GM12878 (cell line): ENCODE results near the gene RIC1. TPM values are rescaled to one million over a fixed set of nuclear protein-coding genes. Genes with fewer than 3 reads are reported as not detected.

Experiments
- ATAC-seq: fragments of 200-7000 bp; cut with Tn5 transposase; 3 replicates; pipeline ENCODE4 v1.9.1; 2020; ENCODE audit warnings: mild to moderate bottlenecking, moderate library complexity
- BruUV-seq: library from RNA; stranded (reverse); fragments of 400-500 nt; replicated peaks from 2 replicates; lab custom pipeline; 2021; lab: Mats Ljungman, UMichigan
- CTCF ChIA-PET: fragments of 300-600 bp; sonication (Branson Sonifier 250); formaldehyde crosslinking; extraction: SDS; loops from one replicate; lab custom pipeline; 2021; ENCODE audit warnings: inconsistent platforms; lab: Yijun Ruan, JAX
- POLR2A ChIA-PET: fragments of 350-600 bp; formaldehyde crosslinking; extraction: SDS; loops from one replicate; lab custom pipeline; 2021; ENCODE audit warnings: inconsistent platforms; lab: Charles Lee
- RAD21 ChIA-PET: fragments of 300-600 bp; sonication (Branson Sonifier 250); formaldehyde crosslinking; loops from one replicate; lab custom pipeline; 2023; ENCODE audit warnings: antibody characterized with exemption; ENCODE audit not compliant: unreplicated experiment; lab: Charles Lee
- SMC1A ChIA-PET: fragments of 300-600 bp; sonication (Branson Sonifier 250); formaldehyde crosslinking; loops from one replicate; lab custom pipeline; 2023; ENCODE audit not compliant: unreplicated experiment, uncharacterized antibody; lab: Charles Lee
- DNase-seq: peaks from one replicate; pipeline ENCODE4 v3.0.0-alpha.2; 2011; ENCODE audit warnings: low read depth, low spot score
- FAIRE-seq: peaks from 3 replicates; lab custom pipeline; 2011; peaks lifted over from hg19 to GRCh38; lab: Jason Lieb, UNC
- H2AFZ ChIP-seq: 2 replicates; pipeline ENCODE4 v1.6.0; 2011; ENCODE audit warnings: low read depth, low read length, control low read depth; ENCODE audit not compliant: control insufficient read depth
- H3K27ac ChIP-seq: 2 replicates; pipeline ENCODE4 v1.5.1; 2011; ENCODE audit warnings: control low read depth; ENCODE audit not compliant: control insufficient read depth, insufficient read depth
- H3K27me3 ChIP-seq, 2 experiments: replicated peaks in 1 of 2; 2 replicates each; pipeline versions ENCODE4 v1.6.0 to v1.6.1; 2011; ENCODE audit warnings: low read length in 1 of 2; ENCODE audit not compliant: control insufficient read depth in 2 of 2, insufficient read depth in 2 of 2
- H3K36me3 ChIP-seq, 2 experiments: 2 replicates each; pipeline ENCODE4 v1.5.1; 2011; ENCODE audit warnings: low read length in 1 of 2; ENCODE audit not compliant: control insufficient read depth in 2 of 2, insufficient read depth in 2 of 2
- H3K4me1 ChIP-seq: 2 replicates; pipeline ENCODE4 v1.6.1; 2011; ENCODE audit warnings: mild to moderate bottlenecking, low read length, moderate library complexity, mixed read lengths; ENCODE audit not compliant: control insufficient read depth, insufficient read depth
- H3K4me2 ChIP-seq: 2 replicates; pipeline ENCODE4 v1.6.0; 2011; ENCODE audit warnings: control low read depth; ENCODE audit not compliant: control insufficient read depth, insufficient read depth
- H3K4me3 ChIP-seq: fragments of 200-600 bp; sonication (generic); 2 replicates; pipeline ENCODE4 v1.5.1; 2016
- H3K79me2 ChIP-seq: 2 replicates; pipeline ENCODE4 v1.6.0; 2011; ENCODE audit warnings: low read length; ENCODE audit not compliant: control insufficient read depth, insufficient read depth
- H3K9ac ChIP-seq: 2 replicates; pipeline ENCODE4 v1.8.0; 2011; ENCODE audit warnings: low read length, control low read depth, mixed read lengths; ENCODE audit not compliant: control insufficient read depth, insufficient read depth
- H3K9me3 ChIP-seq: replicated peaks from 3 replicates; pipeline ENCODE4 v1.5.1; 2011; ENCODE audit warnings: mild to moderate bottlenecking, low read length; ENCODE audit not compliant: control insufficient read depth, insufficient read depth
- H4K20me1 ChIP-seq: 2 replicates; pipeline ENCODE4 v1.6.0; 2011; ENCODE audit not compliant: control insufficient read depth, insufficient read depth
- E2F8 ChIP-seq: fragments of 450-650 bp; IDR thresholded peaks from 2 replicates; pipeline ENCODE4 v1.6.1; 2018; ENCODE audit warnings: mild to moderate bottlenecking, low read depth, moderate library complexity; ENCODE audit not compliant: partially characterized antibody
- EP300 ChIP-seq, 2 experiments: fragments of 150-350 bp in 1 of 2; IDR thresholded peaks; 2 replicates each; pipeline ENCODE4 v1.6.1; 2011 to 2012; ENCODE audit warnings: low read depth in 2 of 2, low read length in 2 of 2, borderline replicate concordance in 1 of 2, improper control_type of control experiment in 1 of 2, inconsistent platforms in 1 of 2; ENCODE audit not compliant: control insufficient read depth in 1 of 2
- IRF4 ChIP-seq: IDR thresholded peaks from 2 replicates; pipeline ENCODE4 v1.6.1; 2011; ENCODE audit warnings: low read depth, low read length
- NFIC ChIP-seq: IDR thresholded peaks from 2 replicates; pipeline ENCODE4 v1.6.1; 2012; ENCODE audit warnings: low read depth, mild to moderate bottlenecking, inconsistent platforms, low read length, moderate library complexity
- NFYA ChIP-seq: IDR thresholded peaks from 2 replicates; pipeline ENCODE4 v1.6.1; 2011; ENCODE audit warnings: low read depth, mild to moderate bottlenecking, low read length, improper control_type of control experiment, borderline replicate concordance
- NFYB ChIP-seq: IDR thresholded peaks from 2 replicates; pipeline ENCODE4 v1.6.1; 2011; ENCODE audit warnings: low read depth, mild to moderate bottlenecking, low read length, improper control_type of control experiment, moderate library complexity; ENCODE audit not compliant: insufficient read depth
- PRDM15 ChIP-seq: fragments of 450-650 bp; formaldehyde crosslinking; IDR thresholded peaks from 2 replicates; pipeline ENCODE4 v1.4.0; 2020; ENCODE audit warnings: mild to moderate bottlenecking, moderate library complexity
- RCOR1 ChIP-seq: conservative IDR thresholded peaks from 2 replicates; pipeline ENCODE4 v1.6.1; 2012; ENCODE audit warnings: low read depth, low read length, improper control_type of control experiment
- SREBF2 ChIP-seq: IDR thresholded peaks from 2 replicates; pipeline ENCODE4 v1.6.1; 2012; ENCODE audit warnings: mild to moderate bottlenecking, low read length
- ZNF217 ChIP-seq: fragments of 450-650 bp; IDR thresholded peaks from 2 replicates; pipeline ENCODE4 v1.6.1; 2017; ENCODE audit warnings: antibody characterized with exemption, mild to moderate bottlenecking
- WGBS: methylation state at CpG from one replicate; pipeline ENCODE4 v1.1.6; 2016; ENCODE audit warnings: low lambda C conversion rate; ENCODE audit not compliant: insufficient replicate concordance, insufficient coverage; ENCODE audit errors: missing lambda C conversion rate; 5-methylcytosine and 5-hydroxymethylcytosine counted together
- in situ Hi-C: fragments of 300-500 bp; cut with MboI; formaldehyde crosslinking; loops from 9 replicates; pipeline ENCODE4 v1.14.3; 2018; ENCODE audit warnings: mixed read lengths
- intact Hi-C: fragments of 100-400 bp; cut with micrococcal nuclease; formaldehyde crosslinking; loops from one replicate; pipeline ENCODE4 v1.14.2; 2022; ENCODE audit not compliant: unreplicated experiment
- polyA plus RNA-seq, 11 experiments: library from polyadenylated mRNA; depleted of rRNA in 4 of 11; unstranded in 6 of 11; stranded (reverse) in 5 of 11; fragments of >200 nt; fragmentation: Nextera tagmentation in 4 of 11; fragmentation: Illumina TruSeq in 1 of 11; extraction: Ambion mirVana in 4 of 11; extraction: Trizol in 1 of 11; gene quantifications; 1 replicate in 1 of 11; 2 replicates in 10 of 11; pipeline versions ENCODE4 v1.2.1 to v1.2.3, GENCODE V29; 2011 to 2016; ENCODE audit warnings: inconsistent platforms in 2 of 11, missing spikeins in 2 of 11, low read depth in 1 of 11
- total RNA-seq, 4 experiments: library from RNA; depleted of rRNA in 3 of 4; stranded (reverse); fragments of >200 nt in 3 of 4; fragmentation: Illumina TruSeq in 1 of 4; extraction: Trizol in 1 of 4; gene quantifications; 2 replicates each; pipeline versions ENCODE4 v1.2.1 to v1.2.3, GENCODE V29; 2013 to 2021
- TF ChIP-seq, protein P1 (sequence below): fragments of 450-650 bp; formaldehyde crosslinking; IDR thresholded peaks from 2 replicates; pipeline ENCODE4 v1.5.0; 2022; ENCODE audit warnings: mild to moderate bottlenecking, missing genetic modification characterization

The RIC1 gene
- total and polyA plus RNA-seq, 10 of the 15 experiments (the other 5 are each of a cell fraction or from before 2014, with no cell fraction given) = 6.2 to 59.8 (median 33.3) TPM

DNA sequence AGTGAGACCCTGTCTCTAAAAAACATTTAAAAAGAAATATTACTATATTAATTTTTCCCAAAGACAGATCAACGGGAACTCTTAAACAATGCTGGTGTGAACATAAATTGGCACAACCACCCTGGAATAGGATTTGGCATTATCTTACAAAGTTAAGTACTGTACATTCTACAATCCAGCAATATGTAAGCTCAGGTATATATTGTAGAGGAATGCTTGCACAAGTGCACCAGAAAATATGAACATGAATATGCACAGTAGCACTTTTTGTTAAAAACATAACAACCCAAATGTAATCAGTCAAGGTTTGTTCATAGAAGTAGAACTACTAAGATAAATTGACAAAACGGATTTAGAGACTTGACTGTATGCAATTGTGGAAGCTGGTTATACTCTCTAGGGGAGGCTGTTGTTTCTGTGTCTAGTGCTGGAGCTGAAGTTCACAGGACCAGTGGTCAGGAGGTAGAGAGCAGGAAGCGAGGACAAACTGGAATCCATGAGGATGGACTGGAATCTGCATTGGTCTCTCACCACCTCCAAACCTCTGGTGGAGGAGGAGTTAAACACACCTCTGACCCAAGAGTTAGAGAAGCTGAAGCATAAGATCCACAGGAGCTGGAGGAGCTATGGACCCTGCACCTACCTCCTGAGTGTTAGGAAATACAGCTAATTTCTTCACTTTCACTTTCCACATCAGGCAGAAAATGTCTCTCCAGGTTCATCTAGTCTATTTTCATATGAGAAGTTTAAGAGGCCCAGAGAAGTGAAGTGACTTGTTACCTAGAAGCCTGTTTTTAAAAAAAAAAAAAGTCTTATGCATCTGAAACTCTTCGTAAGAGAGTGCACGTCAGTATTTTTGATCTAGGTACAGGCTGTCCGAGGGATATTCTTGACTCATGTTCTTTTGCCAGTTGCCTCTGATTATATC lies 20.3 kb upstream of the RIC1 start:
- BruUV-seq = no TSS peak
- Histone ChIP-seq H2AFZ (peak overlapping the region; percentile 76), H3K36me3 (no peaks in the 10 kb centered on the region), H4K20me1 (no peaks in the 10 kb centered on the region), H3K4me3 (peak overlapping the region; percentile 53), H3K27me3 (no peaks in the 10 kb centered on the region), H3K4me2 (peak overlapping the region; percentile 90), H3K9me3 (no peaks in the 10 kb centered on the region; the same call in 2 of the 3 replicates), H3K27ac (peak overlapping the region; percentile 70), H3K4me1 (peaks cover 10% of the 10 kb centered on the region), H3K79me2 (peaks cover 3% of the 10 kb centered on the region), H3K9ac (peak overlapping the region; percentile 57)
- FAIRE-seq (peak; percentile 78), ATAC-seq (peak; percentile 89), DNase-seq (no peak)
- 42% methylated on average over 6 of the region's 6 CpGs for WGBS
- ChIA-PET POLR2A (interaction anchor here (0.6 to 2.9 kb wide), 11 partner anchors 8 to 314 kb away, joined by 3 to 19 read pairs (median 4); partner anchors contain the start of genes CD274 and RIC1), RAD21 (interaction anchor here (0.7 to 4.5 kb wide), 20 partner anchors 9 to 446 kb away, joined by 3 to 52 read pairs (median 4); partner anchors contain the start of gene RIC1), CTCF (interaction anchor here (0.6 to 3.0 kb wide), 17 partner anchors 8 to 849 kb away, joined by 3 to 19 read pairs (median 4); partner anchors contain the start of genes CD274 and ERMP1), SMC1A (interaction anchor here (0.6 to 4.2 kb wide), 24 partner anchors 9 to 186 kb away, joined by 3 to 26 read pairs (median 5); partner anchors contain the start of genes CD274, PLGRKT and RIC1)
- intact Hi-C loops = no loop called here
- in situ Hi-C loops = no loop called here
- TF ChIP-seq SREBF2 (no peak), NFYA (no peak), ZNF217 (no peak), NFIC (no peak), RCOR1 (no peak), IRF4 (no peak), PRDM15 (no peak), E2F8 (no peak), EP300 (IDR thresholded peaks at IDR 0.05; ENCODE audit: borderline replicate concordance in 1 of 2, control insufficient read depth in 1 of 2, low read depth in 2 of 2, low read length in 2 of 2) (no peak), NFYB (no peak)
- TF ChIP-seq, protein P1, sequence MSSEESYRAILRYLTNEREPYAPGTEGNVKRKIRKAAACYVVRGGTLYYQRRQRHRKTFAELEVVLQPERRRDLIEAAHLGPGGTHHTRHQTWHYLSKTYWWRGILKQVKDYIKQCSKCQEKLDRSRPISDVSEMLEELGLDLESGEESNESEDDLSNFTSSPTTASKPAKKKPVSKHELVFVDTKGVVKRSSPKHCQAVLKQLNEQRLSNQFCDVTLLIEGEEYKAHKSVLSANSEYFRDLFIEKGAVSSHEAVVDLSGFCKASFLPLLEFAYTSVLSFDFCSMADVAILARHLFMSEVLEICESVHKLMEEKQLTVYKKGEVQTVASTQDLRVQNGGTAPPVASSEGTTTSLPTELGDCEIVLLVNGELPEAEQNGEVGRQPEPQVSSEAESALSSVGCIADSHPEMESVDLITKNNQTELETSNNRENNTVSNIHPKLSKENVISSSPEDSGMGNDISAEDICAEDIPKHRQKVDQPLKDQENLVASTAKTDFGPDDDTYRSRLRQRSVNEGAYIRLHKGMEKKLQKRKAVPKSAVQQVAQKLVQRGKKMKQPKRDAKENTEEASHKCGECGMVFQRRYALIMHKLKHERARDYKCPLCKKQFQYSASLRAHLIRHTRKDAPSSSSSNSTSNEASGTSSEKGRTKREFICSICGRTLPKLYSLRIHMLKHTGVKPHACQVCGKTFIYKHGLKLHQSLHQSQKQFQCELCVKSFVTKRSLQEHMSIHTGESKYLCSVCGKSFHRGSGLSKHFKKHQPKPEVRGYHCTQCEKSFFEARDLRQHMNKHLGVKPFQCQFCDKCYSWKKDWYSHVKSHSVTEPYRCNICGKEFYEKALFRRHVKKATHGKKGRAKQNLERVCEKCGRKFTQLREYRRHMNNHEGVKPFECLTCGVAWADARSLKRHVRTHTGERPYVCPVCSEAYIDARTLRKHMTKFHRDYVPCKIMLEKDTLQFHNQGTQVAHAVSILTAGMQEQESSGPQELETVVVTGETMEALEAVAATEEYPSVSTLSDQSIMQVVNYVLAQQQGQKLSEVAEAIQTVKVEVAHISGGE (CRISPR knock-in tag) = no peak
